ENCODE measurements around the gene FBXO24. TPM values are rescaled to one million over a fixed set of nuclear protein-coding genes. Genes with fewer than 3 reads are reported as not detected.
A peak's percentile ranks its signal among the peaks of the same experiment; 100 is the strongest.

Gene FBXO24
- total RNA-seq, 1 donor from 2014 or later, result 1.2 TPM

DNA sequence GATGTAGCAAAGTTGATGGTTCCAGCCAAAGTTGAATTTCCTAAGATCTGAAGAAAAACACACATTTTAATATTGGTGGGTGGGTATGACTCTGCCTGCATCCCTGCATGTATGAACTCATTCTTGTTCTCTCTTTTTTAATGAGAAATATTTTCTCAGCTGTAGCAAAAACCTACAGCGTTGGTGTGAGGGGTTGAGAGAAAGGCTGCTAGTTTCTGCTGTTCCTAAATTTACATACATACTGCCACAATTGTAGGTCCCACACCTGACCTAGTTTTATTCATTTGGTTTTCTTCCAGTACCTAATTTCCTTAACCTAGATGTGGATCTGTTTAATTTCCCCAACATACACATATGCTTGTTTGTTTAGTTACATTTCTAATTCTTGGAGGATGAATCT, 42.5 kb upstream of the FBXO24 start:
- H3K9ac ChIP-seq, result no peak overlapping the region
- no peak overlapping the region for H3K4me3 ChIP-seq
- H3K36me3 Mint-ChIP-seq, result no peaks in the 10 kb centered on the region
- no peak overlapping the region for H3K4me2 ChIP-seq
- TF ChIP-seq, protein P1, sequence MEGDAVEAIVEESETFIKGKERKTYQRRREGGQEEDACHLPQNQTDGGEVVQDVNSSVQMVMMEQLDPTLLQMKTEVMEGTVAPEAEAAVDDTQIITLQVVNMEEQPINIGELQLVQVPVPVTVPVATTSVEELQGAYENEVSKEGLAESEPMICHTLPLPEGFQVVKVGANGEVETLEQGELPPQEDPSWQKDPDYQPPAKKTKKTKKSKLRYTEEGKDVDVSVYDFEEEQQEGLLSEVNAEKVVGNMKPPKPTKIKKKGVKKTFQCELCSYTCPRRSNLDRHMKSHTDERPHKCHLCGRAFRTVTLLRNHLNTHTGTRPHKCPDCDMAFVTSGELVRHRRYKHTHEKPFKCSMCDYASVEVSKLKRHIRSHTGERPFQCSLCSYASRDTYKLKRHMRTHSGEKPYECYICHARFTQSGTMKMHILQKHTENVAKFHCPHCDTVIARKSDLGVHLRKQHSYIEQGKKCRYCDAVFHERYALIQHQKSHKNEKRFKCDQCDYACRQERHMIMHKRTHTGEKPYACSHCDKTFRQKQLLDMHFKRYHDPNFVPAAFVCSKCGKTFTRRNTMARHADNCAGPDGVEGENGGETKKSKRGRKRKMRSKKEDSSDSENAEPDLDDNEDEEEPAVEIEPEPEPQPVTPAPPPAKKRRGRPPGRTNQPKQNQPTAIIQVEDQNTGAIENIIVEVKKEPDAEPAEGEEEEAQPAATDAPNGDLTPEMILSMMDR (IDR thresholded peaks at IDR 0.05), result no peak
- TF ChIP-seq EZH2 (IDR thresholded peaks at IDR 0.05) (no peak), EZH2phosphoT487 (IDR thresholded peaks at IDR 0.05) (no peak)
- no peaks in the 10 kb centered on the region for H3K9me3 ChIP-seq (ENCODE audit: low read depth)
- peaks cover 26% of the 10 kb centered on the region for H3K4me1 ChIP-seq
- H3K27ac ChIP-seq, result no peak overlapping the region
- H3K36me3 ChIP-seq, result no peaks in the 10 kb centered on the region
- peaks cover 8% of the 10 kb centered on the region for H3F3A ChIP-seq (ENCODE audit: low read depth)
- no peak overlapping the region for H3K27ac Mint-ChIP-seq
- DNase-seq (ENCODE audit: low spot score), result no peak
- peaks cover 3% of the 10 kb centered on the region for H3K27me3 Mint-ChIP-seq (ENCODE audit: insufficient read depth, low read depth)
- H2AFZ ChIP-seq (replicated peaks), result no peak overlapping the region
- H3K79me2 ChIP-seq (ENCODE audit: low read depth), result peaks cover 13% of the 10 kb centered on the region
- peaks cover 65% of the 10 kb centered on the region for H3K4me1 Mint-ChIP-seq
- H3K4me3 Mint-ChIP-seq, result no peak overlapping the region
- H3K27me3 ChIP-seq, result peaks cover 10% of the 10 kb centered on the region
- no peaks in the 10 kb centered on the region for H3K9me3 Mint-ChIP-seq
- H4K20me1 ChIP-seq (ENCODE audit: low read depth), result peaks cover 24% of the 10 kb centered on the region

DNA sequence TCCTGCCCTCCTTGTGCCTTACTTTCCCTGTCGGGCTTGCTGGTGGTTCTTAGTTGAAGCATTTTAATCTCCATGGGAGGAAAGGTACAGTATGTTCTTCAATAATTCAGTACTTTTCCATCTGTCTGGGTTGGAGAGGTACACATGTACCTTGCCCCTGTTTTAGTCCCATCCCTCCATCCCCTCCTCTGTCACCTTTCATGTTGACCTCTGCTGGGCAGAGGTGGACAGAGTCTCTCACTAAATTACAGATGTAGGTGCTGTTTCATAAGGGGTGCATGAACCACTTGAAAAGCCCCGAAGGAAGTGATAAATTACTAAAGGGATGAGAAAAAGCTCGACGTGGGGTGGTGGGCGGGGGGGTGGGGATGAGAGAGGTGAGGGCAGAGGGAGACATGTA, 41.7 kb upstream of the FBXO24 start:
- Mint-ChIP-seq H3K4me3 (no peak overlapping the region), H3K4me1 (peaks cover 66% of the 10 kb centered on the region)

DNA sequence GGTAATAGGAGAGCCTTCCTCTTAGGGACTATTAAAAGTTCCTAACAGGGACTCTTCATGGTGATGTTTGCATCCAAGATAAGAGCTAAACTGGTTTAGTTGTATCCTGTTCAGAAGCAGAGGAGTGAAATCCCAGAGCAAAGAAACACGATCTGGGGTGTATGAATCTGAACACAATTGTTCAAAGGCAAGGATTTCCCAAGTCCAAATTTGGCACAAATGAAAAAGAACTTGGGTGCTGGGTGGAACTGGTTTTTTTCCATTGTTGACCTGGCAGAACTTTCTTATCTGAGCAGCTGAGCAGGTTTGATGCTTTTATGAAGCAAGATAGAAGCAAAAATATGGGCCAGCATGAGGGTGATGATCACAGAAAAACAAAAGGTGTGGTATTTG, 41.2 kb upstream of the FBXO24 start:
- peaks cover 26% of the 10 kb centered on the region for H3K4me1 ChIP-seq

More for the DNA sequence above, 41.7 kb upstream of the FBXO24 start:
- H3K27ac ChIP-seq, result no peak overlapping the region
- H3F3A ChIP-seq (ENCODE audit: low read depth), result peaks cover 8% of the 10 kb centered on the region
- H3K79me2 ChIP-seq (ENCODE audit: low read depth), result peaks cover 13% of the 10 kb centered on the region
- no peak overlapping the region for H3K27ac Mint-ChIP-seq
- H3K36me3 ChIP-seq, result no peaks in the 10 kb centered on the region
- no peak overlapping the region for H3K4me2 ChIP-seq
- no peak overlapping the region for H3K9ac ChIP-seq
- H2AFZ ChIP-seq (replicated peaks), result no peak overlapping the region
- H3K9me3 Mint-ChIP-seq, result no peaks in the 10 kb centered on the region
- H3K27me3 ChIP-seq, result peaks cover 10% of the 10 kb centered on the region
- no peaks in the 10 kb centered on the region for H3K9me3 ChIP-seq (ENCODE audit: low read depth)
- H3K4me1 ChIP-seq, result peaks cover 26% of the 10 kb centered on the region
- no peaks in the 10 kb centered on the region for H3K36me3 Mint-ChIP-seq
- TF ChIP-seq EZH2phosphoT487 (IDR thresholded peaks at IDR 0.05), result no peak
- no peak for TF ChIP-seq EZH2 (IDR thresholded peaks at IDR 0.05)
- TF ChIP-seq, protein P1 (IDR thresholded peaks at IDR 0.05), result no peak
- no peak overlapping the region for H3K4me3 ChIP-seq
- no peak for DNase-seq (ENCODE audit: low spot score)
- peaks cover 24% of the 10 kb centered on the region for H4K20me1 ChIP-seq (ENCODE audit: low read depth)
- peaks cover 3% of the 10 kb centered on the region for H3K27me3 Mint-ChIP-seq (ENCODE audit: insufficient read depth, low read depth)

More for the DNA sequence above, 41.2 kb upstream of the FBXO24 start:
- Mint-ChIP-seq H3K4me1 (peaks cover 62% of the 10 kb centered on the region), H3K36me3 (no peaks in the 10 kb centered on the region), H3K27me3 (ENCODE audit: insufficient read depth, low read depth) (peaks cover 3% of the 10 kb centered on the region), H3K4me3 (peak overlapping the region; percentile 11), H3K27ac (peak overlapping the region; percentile 50), H3K9me3 (no peaks in the 10 kb centered on the region)
- H4K20me1 ChIP-seq (ENCODE audit: low read depth), result peaks cover 20% of the 10 kb centered on the region
- H3K36me3 ChIP-seq, result no peaks in the 10 kb centered on the region
- H3K4me2 ChIP-seq, result no peak overlapping the region
- peaks cover 8% of the 10 kb centered on the region for H3F3A ChIP-seq (ENCODE audit: low read depth)
- no peak for DNase-seq (ENCODE audit: low spot score)
- no peak overlapping the region for H3K27ac ChIP-seq
- H3K79me2 ChIP-seq (ENCODE audit: low read depth), result peaks cover 12% of the 10 kb centered on the region
- peaks cover 7% of the 10 kb centered on the region for H3K27me3 ChIP-seq
- H3K9me3 ChIP-seq (ENCODE audit: low read depth), result no peaks in the 10 kb centered on the region
- no peak overlapping the region for H2AFZ ChIP-seq (replicated peaks)
- no peak for TF ChIP-seq EZH2phosphoT487 (IDR thresholded peaks at IDR 0.05)
- TF ChIP-seq EZH2 (IDR thresholded peaks at IDR 0.05), result no peak
- TF ChIP-seq, protein P1 (IDR thresholded peaks at IDR 0.05), result no peak
- no peak overlapping the region for H3K4me3 ChIP-seq
- H3K9ac ChIP-seq, result no peak overlapping the region
